Kidney epithelial cell (primary cell): Measurements from ENCODE around the gene NANOS1. TPM values are rescaled to one million over a fixed set of nuclear protein-coding genes. Genes with fewer than 3 reads are reported as not detected.

Experiments
- DNase-seq: peaks from one replicate; pipeline ENCODE4 v3.0.0-alpha.2; 2010; ENCODE audit warnings: low read depth
- H3K27me3 ChIP-seq: 2 replicates; pipeline ENCODE4 v1.6.0; 2011; ENCODE audit warnings: low read length; ENCODE audit not compliant: control insufficient read depth, insufficient read depth
- H3K36me3 ChIP-seq: 2 replicates; pipeline ENCODE4 v1.5.1; 2011; ENCODE audit warnings: low read length; ENCODE audit not compliant: control insufficient read depth, insufficient read depth
- H3K4me3 ChIP-seq: 2 replicates; pipeline ENCODE4 v1.5.1; 2011; ENCODE audit warnings: low read depth, mild to moderate bottlenecking, control low read depth, low read length
- total RNA-seq: library from RNA; depleted of rRNA; stranded (reverse); fragments of >200 nt; gene quantifications from 2 replicates; pipeline ENCODE4 v1.2.3, GENCODE V29; 2015
- TF ChIP-seq, protein P1 (sequence below): IDR thresholded peaks from 2 replicates; pipeline ENCODE4 v1.5.1; 2011; ENCODE audit warnings: mild to moderate bottlenecking, moderate library complexity, low read length, control low read depth, inconsistent platforms; ENCODE audit not compliant: insufficient read depth, poor library complexity, severe bottlenecking

NANOS1 gene
- total RNA-seq, 1 donor from 2014 or later, result 0.88 TPM

DNA sequence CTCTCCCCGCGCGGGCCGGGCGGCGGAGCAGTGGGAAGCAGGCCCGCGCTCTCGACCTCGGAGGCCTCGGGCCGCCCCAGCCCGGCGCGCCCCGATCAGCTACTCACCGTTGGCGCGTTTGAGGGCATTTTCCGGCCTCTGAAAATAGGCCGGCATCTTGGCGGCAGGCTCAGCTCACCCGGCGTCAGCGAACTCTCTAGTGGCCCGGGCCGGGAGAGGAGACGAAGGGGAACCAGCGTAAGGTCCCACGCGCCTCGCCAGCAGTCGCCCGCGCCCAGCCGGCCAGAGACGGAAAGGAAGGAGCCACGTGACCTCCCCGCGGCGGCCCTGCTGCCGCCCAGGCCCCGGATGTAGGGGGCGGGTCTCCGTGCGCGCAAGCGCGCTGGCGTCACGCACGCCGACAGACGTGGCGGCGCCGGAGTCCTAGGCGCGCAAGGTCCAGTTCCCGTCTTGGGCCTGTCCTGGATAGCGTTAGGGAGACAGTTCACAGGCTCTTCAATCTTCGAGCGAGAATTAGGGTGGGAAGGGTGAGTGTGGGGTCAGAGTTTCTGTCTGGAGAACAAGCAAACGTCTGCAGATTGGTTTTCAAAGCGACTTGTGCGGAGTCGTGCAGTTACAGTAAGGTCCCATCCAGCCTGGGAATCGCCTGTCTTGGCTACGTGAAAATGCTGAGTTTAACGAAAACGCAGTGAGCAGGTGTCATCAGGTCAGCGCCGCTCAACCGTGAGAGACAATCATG, 51.2 kb downstream of the NANOS1 start, which contains the start of gene EIF3A:
Gene EIF3A (minus strand): TSS at position 297 of the 739 bp plus-strand sequence. CDS start 141 bp downstream, at position 156.
- H3K27me3 ChIP-seq, result no peaks in the 10 kb centered on the region
- DNase-seq, result peak; percentile 63
- H3K36me3 ChIP-seq, result no peaks in the 10 kb centered on the region
- TF ChIP-seq, protein P1, sequence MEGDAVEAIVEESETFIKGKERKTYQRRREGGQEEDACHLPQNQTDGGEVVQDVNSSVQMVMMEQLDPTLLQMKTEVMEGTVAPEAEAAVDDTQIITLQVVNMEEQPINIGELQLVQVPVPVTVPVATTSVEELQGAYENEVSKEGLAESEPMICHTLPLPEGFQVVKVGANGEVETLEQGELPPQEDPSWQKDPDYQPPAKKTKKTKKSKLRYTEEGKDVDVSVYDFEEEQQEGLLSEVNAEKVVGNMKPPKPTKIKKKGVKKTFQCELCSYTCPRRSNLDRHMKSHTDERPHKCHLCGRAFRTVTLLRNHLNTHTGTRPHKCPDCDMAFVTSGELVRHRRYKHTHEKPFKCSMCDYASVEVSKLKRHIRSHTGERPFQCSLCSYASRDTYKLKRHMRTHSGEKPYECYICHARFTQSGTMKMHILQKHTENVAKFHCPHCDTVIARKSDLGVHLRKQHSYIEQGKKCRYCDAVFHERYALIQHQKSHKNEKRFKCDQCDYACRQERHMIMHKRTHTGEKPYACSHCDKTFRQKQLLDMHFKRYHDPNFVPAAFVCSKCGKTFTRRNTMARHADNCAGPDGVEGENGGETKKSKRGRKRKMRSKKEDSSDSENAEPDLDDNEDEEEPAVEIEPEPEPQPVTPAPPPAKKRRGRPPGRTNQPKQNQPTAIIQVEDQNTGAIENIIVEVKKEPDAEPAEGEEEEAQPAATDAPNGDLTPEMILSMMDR, result no peak
- peak within 1 kb of the TSS; percentile 100 for H3K4me3 ChIP-seq

Other genes with a start within 250 kb of the NANOS1 start
- 129 and 140 TPM in 2 replicates for gene EIF3A, start 51.1 kb downstream of the NANOS1 start, total RNA-seq
- gene DENND10, start 74.4 kb downstream of the NANOS1 start, total RNA-seq, result 58.1 and 78.7 TPM in 2 replicates
- gene SFXN4, start 136.0 kb downstream of the NANOS1 start, total RNA-seq, result 17.3 and 21.9 TPM in 2 replicates
- gene PRDX3, start 149.1 kb downstream of the NANOS1 start, total RNA-seq, result 136 and 143 TPM in 2 replicates
- 2.8 and 3.8 TPM in 2 replicates for gene GRK5, start 177.9 kb downstream of the NANOS1 start, total RNA-seq